HUES6 (cell line): ENCODE results near the gene SPRYD3.

Experiments
- H3K27ac ChIP-seq: 2 replicates; pipeline ENCODE4 v1.7.0; 2013; ENCODE audit warnings: low read depth, mild to moderate bottlenecking, low read length, inconsistent platforms
- H3K27me3 ChIP-seq: 2 replicates; pipeline ENCODE4 v1.6.1; 2013; ENCODE audit warnings: low read length; ENCODE audit not compliant: control insufficient read depth, insufficient read depth
- H3K36me3 ChIP-seq: 2 replicates; pipeline ENCODE4 v1.6.1; 2013; ENCODE audit warnings: low read length; ENCODE audit not compliant: control insufficient read depth, insufficient read depth
- H3K4me1 ChIP-seq: 2 replicates; pipeline ENCODE4 v1.6.1; 2013; ENCODE audit warnings: low read length; ENCODE audit not compliant: control insufficient read depth, insufficient read depth
- H3K4me3 ChIP-seq: 2 replicates; pipeline ENCODE4 v1.5.1; 2013; ENCODE audit warnings: low read depth, low read length
- H3K9ac ChIP-seq: one replicate; pipeline ENCODE4 v1.6.1; 2013; ENCODE audit warnings: mild to moderate bottlenecking, low read length
- H3K9me3 ChIP-seq: 2 replicates; pipeline ENCODE4 v1.6.1; 2013; ENCODE audit warnings: low read depth, low read length; ENCODE audit not compliant: control insufficient read depth, insufficient read depth

SPRYD3 gene

DNA sequence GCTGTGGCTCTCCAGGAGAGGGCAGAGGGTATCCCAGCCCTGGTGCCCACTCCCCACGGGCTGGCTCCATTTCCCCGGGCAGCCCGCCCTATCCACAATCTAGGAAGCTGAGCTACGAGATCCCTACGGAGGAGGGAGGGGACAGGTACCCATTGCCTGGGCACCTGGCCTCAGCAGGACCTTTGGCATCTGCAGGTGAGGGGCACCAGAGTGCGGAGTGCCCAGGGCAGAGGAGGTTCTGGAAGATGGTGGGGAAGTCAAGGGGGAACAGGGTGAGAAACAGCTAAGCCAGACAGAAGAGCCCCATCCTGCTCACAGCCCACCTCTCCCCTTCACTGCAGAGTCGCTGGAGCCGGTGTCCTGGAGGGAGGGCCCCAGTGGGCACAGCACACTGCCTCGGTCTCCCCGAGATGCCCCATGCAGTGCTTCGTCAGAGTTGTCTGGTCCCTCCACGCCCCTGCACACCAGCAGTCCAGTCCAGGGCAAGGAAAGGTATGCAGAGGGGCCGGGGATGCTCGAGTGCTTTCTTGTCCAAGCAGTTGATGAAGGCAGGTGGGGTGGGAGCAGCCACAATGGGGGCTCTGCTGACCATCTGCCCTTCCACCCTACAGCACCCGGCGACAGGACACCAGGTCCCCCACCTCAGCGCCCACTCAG, 19.0 kb downstream of the SPRYD3 start:
- Histone ChIP-seq H3K4me3 (no peak overlapping the region), H3K36me3 (peaks cover 6% of the 10 kb centered on the region; the same call in 1 of the 2 replicates), H3K9me3 (no peaks in the 10 kb centered on the region), H3K9ac (no peak overlapping the region), H3K4me1 (no peaks in the 10 kb centered on the region), H3K27me3 (peaks cover 11% of the 10 kb centered on the region; the same call in 1 of the 2 replicates), H3K27ac (no peak overlapping the region)

DNA sequence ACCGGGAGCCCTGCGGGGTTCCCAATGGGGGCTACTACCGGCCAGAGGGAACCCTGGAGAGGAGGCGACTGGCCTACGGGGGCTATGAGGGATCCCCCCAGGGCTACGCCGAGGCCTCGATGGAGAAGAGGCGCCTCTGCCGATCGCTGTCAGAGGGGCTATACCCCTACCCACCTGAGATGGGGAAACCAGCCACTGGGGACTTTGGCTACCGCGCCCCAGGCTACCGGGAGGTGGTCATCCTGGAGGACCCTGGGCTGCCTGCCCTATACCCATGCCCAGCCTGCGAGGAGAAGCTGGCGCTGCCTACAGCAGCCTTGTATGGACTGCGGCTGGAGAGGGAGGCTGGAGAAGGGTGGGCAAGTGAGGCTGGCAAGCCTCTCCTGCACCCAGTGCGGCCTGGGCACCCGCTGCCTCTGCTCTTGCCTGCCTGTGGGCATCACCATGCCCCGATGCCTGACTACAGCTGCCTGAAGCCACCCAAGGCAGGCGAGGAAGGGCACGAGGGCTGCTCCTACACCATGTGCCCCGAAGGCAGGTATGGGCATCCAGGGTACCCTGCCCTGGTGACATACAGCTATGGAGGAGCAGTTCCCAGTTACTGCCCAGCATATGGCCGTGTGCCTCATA, 19.6 kb downstream of the SPRYD3 start:
- Histone ChIP-seq H3K4me3 (no peak overlapping the region), H3K27ac (no peak overlapping the region), H3K4me1 (0 out of 2 replicates have a peak, but pooled peaks cover 3% of the 10 kb centered on the region)

DNA sequence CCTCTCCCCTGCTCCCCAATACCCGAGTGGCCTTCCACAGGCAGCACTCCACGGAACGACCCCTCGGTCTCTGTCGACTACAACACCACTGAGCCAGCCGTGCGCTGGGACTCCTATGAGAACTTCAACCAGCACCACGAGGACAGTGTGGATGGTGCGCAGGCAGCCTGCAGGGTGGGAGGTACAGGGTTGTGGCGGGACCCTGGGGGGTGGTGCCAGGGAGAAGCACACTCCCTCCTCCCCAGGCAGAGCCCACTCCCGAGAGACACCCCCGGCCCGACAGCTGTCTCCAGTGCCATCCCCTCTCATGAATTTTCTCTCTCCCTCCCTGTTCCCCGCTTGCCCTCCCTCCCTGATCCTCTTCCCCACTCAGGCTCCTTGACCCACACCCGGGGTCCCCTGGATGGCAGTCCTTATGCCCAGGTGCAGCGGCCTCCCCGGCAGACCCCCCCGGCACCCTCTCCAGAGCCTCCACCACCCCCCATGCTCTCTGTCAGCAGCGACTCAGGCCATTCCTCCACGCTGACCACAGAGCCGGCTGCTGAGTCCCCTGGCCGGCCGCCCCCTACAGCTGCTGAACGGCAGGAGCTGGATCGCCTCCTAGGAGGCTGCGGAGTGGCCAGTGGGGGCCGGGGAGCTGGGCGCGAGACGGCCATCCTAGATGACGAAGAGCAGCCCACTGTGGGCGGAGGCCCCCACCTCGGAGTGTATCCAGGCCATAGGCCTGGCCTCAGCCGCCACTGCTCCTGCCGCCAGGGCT, 20.3 kb downstream of the SPRYD3 start:
- H3K9ac ChIP-seq, result no peak overlapping the region
- 0 out of 2 replicates have a peak, but pooled peaks cover 4% of the 10 kb centered on the region for H3K4me1 ChIP-seq
- H3K27ac ChIP-seq, result no peak overlapping the region
- peaks cover 11% of the 10 kb centered on the region; the same call in 1 of the 2 replicates for H3K27me3 ChIP-seq
- peaks cover 4% of the 10 kb centered on the region; the same call in 1 of the 2 replicates for H3K36me3 ChIP-seq
- H3K9me3 ChIP-seq, result no peaks in the 10 kb centered on the region
- no peak overlapping the region for H3K4me3 ChIP-seq

More for the DNA sequence above, 19.6 kb downstream of the SPRYD3 start:
- Histone ChIP-seq H3K9ac (no peak overlapping the region), H3K27me3 (peaks cover 11% of the 10 kb centered on the region; the same call in 1 of the 2 replicates), H3K9me3 (no peaks in the 10 kb centered on the region), H3K36me3 (peaks cover 6% of the 10 kb centered on the region; the same call in 1 of the 2 replicates)

DNA sequence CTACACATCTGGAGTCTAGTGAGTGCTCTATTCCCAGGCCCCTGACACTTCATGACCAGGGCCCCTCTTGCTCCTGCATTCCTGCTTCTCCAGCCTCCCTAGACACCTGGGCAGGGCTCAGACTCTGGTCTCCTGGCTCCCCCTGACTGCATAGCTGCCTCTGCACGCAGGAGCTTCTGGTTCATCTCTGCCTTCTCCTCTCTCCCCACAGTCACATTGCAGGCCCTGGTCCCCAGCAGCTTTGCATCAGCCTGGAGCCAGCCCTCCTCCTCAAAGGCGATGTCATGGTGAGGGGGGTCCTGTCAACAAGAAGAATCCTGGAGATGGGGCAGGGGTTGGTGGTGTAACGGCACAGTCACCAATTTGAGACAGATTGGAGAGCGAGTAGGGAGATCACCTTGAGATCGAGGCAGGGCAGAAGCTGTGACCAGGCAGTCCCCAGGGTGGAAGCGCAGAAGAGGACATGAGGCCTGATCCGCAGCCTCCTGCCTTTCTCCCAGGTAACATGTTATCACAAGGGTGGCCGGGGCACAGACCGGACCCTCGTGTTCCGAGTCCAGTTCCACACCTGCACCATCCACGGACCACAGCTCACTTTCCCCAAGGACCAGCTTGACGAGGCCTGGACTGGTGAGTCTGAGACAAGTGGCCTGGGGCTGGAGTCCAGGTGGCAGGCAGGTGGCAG, 21.2 kb downstream of the SPRYD3 start:
- Histone ChIP-seq H3K4me3 (no peak overlapping the region), H3K27ac (no peak overlapping the region), H3K27me3 (peaks cover 11% of the 10 kb centered on the region; the same call in 1 of the 2 replicates), H3K36me3 (no peaks in the 10 kb centered on the region), H3K9ac (no peak overlapping the region), H3K4me1 (peaks cover 8% of the 10 kb centered on the region; the same call in 1 of the 2 replicates), H3K9me3 (no peaks in the 10 kb centered on the region)

DNA sequence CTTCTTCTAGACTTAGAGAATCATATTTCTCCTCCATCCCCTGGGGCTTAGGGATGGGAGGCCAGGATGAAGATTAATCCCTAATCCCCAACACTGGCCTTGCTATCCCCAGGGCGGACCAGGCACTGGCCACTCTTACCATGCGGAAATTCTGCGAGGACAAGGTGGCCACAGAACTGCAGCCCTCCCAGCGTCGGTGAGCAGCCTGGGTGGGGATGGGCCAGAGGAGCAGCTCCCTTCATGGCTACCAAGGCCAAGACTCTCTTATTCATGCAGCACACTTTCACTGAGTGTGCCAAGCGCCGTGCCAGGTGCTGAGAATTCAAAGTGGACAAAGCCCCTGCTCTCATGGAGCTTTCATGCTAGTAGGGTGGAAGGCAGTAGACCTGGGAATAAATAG, 22.3 kb downstream of the SPRYD3 start:
- Histone ChIP-seq H3K9me3 (no peaks in the 10 kb centered on the region), H3K9ac (no peak overlapping the region), H3K36me3 (peaks cover 2% of the 10 kb centered on the region; the same call in 1 of the 2 replicates), H3K4me3 (no peak overlapping the region), H3K27ac (no peak overlapping the region), H3K27me3 (peaks cover 11% of the 10 kb centered on the region; the same call in 1 of the 2 replicates), H3K4me1 (peaks cover 10% of the 10 kb centered on the region; the same call in 1 of the 2 replicates)

DNA sequence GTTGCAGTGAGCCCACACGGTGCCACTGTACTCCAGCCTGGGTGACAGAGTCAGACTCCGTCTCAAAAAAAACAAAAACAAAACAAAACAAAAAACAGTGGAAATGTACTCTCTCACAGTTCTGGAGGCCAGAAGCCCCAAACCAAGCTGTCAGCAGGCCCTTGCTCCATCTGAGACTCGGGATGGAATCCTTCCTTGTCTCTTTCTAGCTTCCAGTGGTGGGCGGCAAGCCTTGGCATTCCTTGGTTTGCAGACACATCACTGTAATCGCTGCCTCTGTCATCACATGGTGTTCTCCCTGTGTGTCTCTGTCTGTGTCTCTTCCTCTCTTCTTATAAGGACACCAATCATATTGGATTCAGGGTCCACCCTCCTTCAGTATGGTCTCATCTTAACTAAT, 22.9 kb downstream of the SPRYD3 start:
- Histone ChIP-seq H3K27me3 (peaks cover 11% of the 10 kb centered on the region; the same call in 1 of the 2 replicates), H3K36me3 (peaks cover 7% of the 10 kb centered on the region; the same call in 1 of the 2 replicates), H3K4me3 (no peak overlapping the region), H3K27ac (no peak overlapping the region), H3K9ac (no peak overlapping the region), H3K4me1 (peaks cover 16% of the 10 kb centered on the region), H3K9me3 (no peaks in the 10 kb centered on the region)

DNA sequence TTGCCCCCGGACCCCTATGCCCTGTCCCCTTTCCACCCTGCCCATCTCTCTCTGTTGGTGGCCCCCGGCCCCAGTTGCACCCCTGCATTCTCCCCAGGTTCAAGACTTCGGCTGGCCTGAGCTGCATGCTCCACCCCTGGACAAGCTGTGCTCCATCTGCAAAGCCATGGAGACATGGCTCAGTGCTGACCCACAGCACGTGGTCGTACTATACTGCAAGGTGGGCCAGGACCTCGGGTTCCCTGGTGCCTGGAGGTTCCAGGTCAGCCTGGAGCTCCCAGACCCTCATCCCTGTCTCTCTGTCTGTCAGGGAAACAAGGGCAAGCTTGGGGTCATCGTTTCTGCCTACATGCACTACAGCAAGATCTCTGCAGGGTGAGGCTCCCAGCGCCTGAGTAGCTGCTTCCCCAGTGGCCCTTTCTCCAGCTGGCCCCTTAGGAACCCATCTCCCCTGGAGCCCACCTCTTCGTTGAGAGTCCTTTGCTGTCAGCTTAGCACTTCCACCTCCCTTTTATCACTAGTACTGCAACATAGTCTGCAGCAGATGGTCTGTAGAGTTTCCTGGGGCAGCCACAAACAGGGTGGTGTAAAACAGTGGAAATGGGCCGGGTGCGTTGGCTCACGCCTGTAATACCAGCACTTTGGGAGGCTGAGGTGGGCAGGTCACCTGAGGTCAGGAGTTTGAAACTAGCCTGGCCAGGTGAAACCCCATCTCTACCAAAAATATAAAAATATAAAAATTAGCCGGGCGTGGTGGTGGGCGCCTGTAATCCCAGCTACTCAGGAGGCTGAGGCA, 23.5 kb downstream of the SPRYD3 start:
- H3K27ac ChIP-seq, result no peak overlapping the region

DNA sequence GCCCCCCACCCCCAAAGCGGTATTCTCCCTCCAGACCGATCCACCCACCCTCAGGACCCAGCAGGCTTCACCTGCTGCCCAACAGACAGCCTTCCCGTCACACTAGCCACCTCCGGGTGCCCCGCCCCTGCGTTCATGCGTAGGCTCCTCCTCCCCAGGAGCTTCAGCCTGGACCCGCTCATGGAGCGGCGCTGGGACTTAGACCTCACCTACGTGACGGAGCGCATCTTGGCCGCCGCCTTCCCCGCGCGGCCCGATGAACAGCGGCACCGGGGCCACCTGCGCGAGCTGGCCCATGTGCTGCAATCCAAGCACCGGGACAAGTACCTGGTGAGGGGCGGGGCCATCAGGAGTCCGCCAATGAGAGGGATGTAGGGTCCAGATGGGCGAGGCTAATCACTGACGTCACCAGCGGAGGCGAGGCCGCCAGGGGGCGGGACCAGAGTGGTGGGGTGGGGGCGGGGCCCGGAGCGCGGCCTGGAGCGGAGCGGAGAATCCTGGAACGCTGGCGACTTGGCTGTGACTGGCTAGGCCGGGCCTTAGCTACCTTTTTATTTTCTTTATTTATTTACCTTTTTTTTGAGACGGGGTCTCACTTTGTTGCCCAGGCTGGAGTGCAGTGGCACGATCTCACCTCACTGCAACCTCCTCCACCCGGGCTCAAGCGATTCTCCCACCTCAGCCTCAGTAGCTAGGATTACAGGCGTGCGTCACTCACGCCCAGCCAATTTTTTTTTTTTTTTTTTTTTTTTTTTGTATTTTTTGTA, 24.9 kb downstream of the SPRYD3 start:
- Histone ChIP-seq H3K27me3 (peaks cover 8% of the 10 kb centered on the region; the same call in 1 of the 2 replicates), H3K9ac (peak overlapping the region; percentile 15), H3K4me3 (peak overlapping the region; percentile 78), H3K27ac (peak overlapping the region; percentile 24; the same call in 1 of the 2 replicates), H3K9me3 (no peaks in the 10 kb centered on the region), H3K36me3 (peaks cover 7% of the 10 kb centered on the region; the same call in 1 of the 2 replicates), H3K4me1 (peaks cover 36% of the 10 kb centered on the region)

More for the DNA sequence above, 23.5 kb downstream of the SPRYD3 start:
- Histone ChIP-seq H3K4me3 (no peak overlapping the region), H3K4me1 (peaks cover 23% of the 10 kb centered on the region), H3K9ac (no peak overlapping the region), H3K9me3 (no peaks in the 10 kb centered on the region), H3K36me3 (peaks cover 7% of the 10 kb centered on the region; the same call in 1 of the 2 replicates), H3K27me3 (peaks cover 11% of the 10 kb centered on the region; the same call in 1 of the 2 replicates)

GRCh38 chr12:53053218-53054111, 25.7 kb downstream of the SPRYD3 start:
- H3K9ac ChIP-seq, result peak overlapping the region; percentile 15
- H3K27ac ChIP-seq, result no peak overlapping the region; the same call in 1 of the 2 replicates
- peak overlapping the region; percentile 78 for H3K4me3 ChIP-seq
- peaks cover 8% of the 10 kb centered on the region; the same call in 1 of the 2 replicates for H3K27me3 ChIP-seq
- H3K36me3 ChIP-seq, result peaks cover 7% of the 10 kb centered on the region; the same call in 1 of the 2 replicates
- H3K4me1 ChIP-seq, result peaks cover 45% of the 10 kb centered on the region
- no peaks in the 10 kb centered on the region for H3K9me3 ChIP-seq
